K562 (cell line): ENCODE results near the gene CDKN2D. TPM values are rescaled to one million over a fixed set of nuclear protein-coding genes. Genes with fewer than 3 reads are reported as not detected.

ENCODE experiments used
- ARID2 ChIP-seq: fragments of 450-650 bp; IDR thresholded peaks from 2 replicates; pipeline ENCODE4 v1.6.1; 2017; ENCODE audit warnings: antibody characterized with exemption, mild to moderate bottlenecking
- CBX1 ChIP-seq: sonication (generic); IDR thresholded peaks from 2 replicates; pipeline ENCODE4 v1.6.1; 2016; ENCODE audit warnings: antibody characterized with exemption, low read depth, mild to moderate bottlenecking
- E2F1 ChIP-seq: sonication (generic); formaldehyde crosslinking; IDR thresholded peaks from 2 replicates; pipeline ENCODE4 v1.8.1; 2023; ENCODE audit warnings: mild to moderate bottlenecking, missing genetic modification reagents, moderate library complexity
- HDAC1 ChIP-seq, 2 experiments: fragments of 450-650 bp; IDR thresholded peaks; 2 replicates each; pipeline ENCODE4 v1.6.1; 2016 to 2017; ENCODE audit warnings: inconsistent platforms in 1 of 2, mild to moderate bottlenecking in 1 of 2, moderate library complexity in 1 of 2
- HLTF ChIP-seq: fragments of 450-650 bp; IDR thresholded peaks from 2 replicates; pipeline ENCODE4 v1.6.1; 2016
- ID3 ChIP-seq, 2 experiments: fragments of 250-450 bp in 1 of 2; fragments of 450-650 bp in 1 of 2; sonication (Bioruptor Pico) in 1 of 2; IDR thresholded peaks; 2 replicates each; pipeline versions ENCODE4 v1.6.1 to v1.8.0; 2016 to 2021; ENCODE audit warnings: mild to moderate bottlenecking in 2 of 2, moderate library complexity in 2 of 2, missing compliant biosample characterization in 1 of 2, missing genetic modification characterization in 1 of 2
- KHSRP ChIP-seq: fragments of 450-650 bp; IDR thresholded peaks from 2 replicates; pipeline ENCODE4 v1.6.1; 2017
- MAZ ChIP-seq, 2 experiments: fragments of 450-650 bp in 1 of 2; sonication (generic) in 1 of 2; formaldehyde crosslinking; IDR thresholded peaks in 1 of 2; conservative IDR thresholded peaks in 1 of 2; 2 replicates each; pipeline versions ENCODE4 v1.4.0 to v1.5.0; 2020; ENCODE audit warnings: mild to moderate bottlenecking in 1 of 2, missing genetic modification reagents in 1 of 2
- RFX7 ChIP-seq: fragments of 250-450 bp; sonication (Bioruptor Pico); IDR thresholded peaks from 2 replicates; pipeline ENCODE4 v1.5.1; 2021; ENCODE audit warnings: mild to moderate bottlenecking
- STAT6 ChIP-seq: sonication (generic); formaldehyde crosslinking; IDR thresholded peaks from 2 replicates; pipeline ENCODE4 v1.8.1; 2023; ENCODE audit warnings: mild to moderate bottlenecking, missing genetic modification reagents
- TOE1 ChIP-seq, 2 experiments: fragments of 450-650 bp in 1 of 2; sonication (generic) in 1 of 2; formaldehyde crosslinking in 1 of 2; IDR thresholded peaks; 2 replicates each; pipeline versions ENCODE4 v1.7.1 to v1.8.0; 2016 to 2022; ENCODE audit warnings: borderline replicate concordance in 2 of 2, mild to moderate bottlenecking in 2 of 2, antibody characterized with exemption in 1 of 2, inconsistent platforms in 1 of 2, low read depth in 1 of 2, missing genetic modification reagents in 1 of 2, moderate library complexity in 1 of 2
- ZNF184 ChIP-seq: sonication (generic); formaldehyde crosslinking; IDR thresholded peaks from 2 replicates; pipeline ENCODE4 v1.5.0; 2020; ENCODE audit warnings: missing genetic modification reagents
- ZNF431 ChIP-seq: sonication (generic); formaldehyde crosslinking; IDR thresholded peaks from 2 replicates; pipeline ENCODE4 v1.8.0; 2022; ENCODE audit warnings: mild to moderate bottlenecking, missing genetic modification reagents
- ZNF609 ChIP-seq: sonication (generic); formaldehyde crosslinking; IDR thresholded peaks from 2 replicates; pipeline ENCODE4 v1.8.1; 2023; ENCODE audit warnings: missing genetic modification reagents, mild to moderate bottlenecking, borderline replicate concordance
- ZNF76 ChIP-seq: fragments of 250-450 bp; sonication (Bioruptor Pico); IDR thresholded peaks from 2 replicates; pipeline ENCODE4 v1.4.0; 2020; ENCODE audit warnings: mild to moderate bottlenecking, moderate library complexity, borderline replicate concordance
- polyA plus RNA-seq, 8 experiments: library from polyadenylated mRNA; depleted of rRNA in 4 of 8; stranded (reverse) in 5 of 8; unstranded in 3 of 8; fragments of >200 nt; fragmentation: Nextera tagmentation in 2 of 8; fragmentation: Illumina TruSeq in 1 of 8; extraction: Ambion mirVana in 2 of 8; extraction: Trizol in 1 of 8; gene quantifications; 2 replicates each; pipeline versions ENCODE4 v1.2.1 to v1.2.3, GENCODE V29; 2011 to 2014; ENCODE audit warnings: inconsistent platforms in 1 of 8, missing spikeins in 1 of 8
- total RNA-seq, 7 experiments: library from RNA; depleted of rRNA in 6 of 7; stranded (reverse); fragments of >200 nt in 6 of 7; fragmentation: Illumina TruSeq in 2 of 7; extraction: Trizol in 2 of 7; gene quantifications; 2 replicates each; pipeline versions ENCODE4 v1.2.1 to v1.2.3, GENCODE V29; 2011 to 2021; ENCODE audit warnings: low replicate concordance in 1 of 7

The CDKN2D gene
- total and polyA plus RNA-seq, 9 of the 15 experiments (the other 6 are each of a cell fraction or from before 2014, with no cell fraction given), result 0.41 to 8.2 (median 3.7) TPM

- no peak for TF ChIP-seq ZNF609 (CRISPR knock-in tag)
- no peak for TF ChIP-seq STAT6
- TF ChIP-seq RFX7 (CRISPR knock-in tag), result no peak
- no peak for TF ChIP-seq E2F1
- TF ChIP-seq ZNF76 (CRISPR knock-in tag), result no peak
- no peak for TF ChIP-seq KHSRP
- no peak for TF ChIP-seq ZNF184 (CRISPR knock-in tag)
- TF ChIP-seq MAZ (CRISPR knock-in tag; conservative IDR thresholded peaks at IDR 0.05 in 1 of 2, IDR thresholded peaks at IDR 0.05 in 1 of 2), result peak in 1 of 2 experiments; percentile 66; a peak in 2 of 4 replicates
- peak; percentile 42; the same call in 1 of the 2 replicates for TF ChIP-seq HLTF
- no peak for TF ChIP-seq TOE1 (IDR thresholded peaks at IDR 0.05; ENCODE audit: borderline replicate concordance)
- TF ChIP-seq TOE1 (CRISPR knock-in tag; IDR thresholded peaks at IDR 0.05; ENCODE audit: borderline replicate concordance, low read depth), result 0 out of 2 replicates have a peak, but pooled peaks have one; percentile 63
- peak in 1 of 2 experiments; percentile 47; a peak in 1 of 4 replicates for TF ChIP-seq HDAC1 (IDR thresholded peaks at IDR 0.05)
- TF ChIP-seq ID3 (CRISPR knock-in tag; IDR thresholded peaks at IDR 0.05), result no peak
- peak; percentile 65; the same call in 1 of the 2 replicates for TF ChIP-seq ID3 (tag; IDR thresholded peaks at IDR 0.05)
- TF ChIP-seq ARID2, result no peak
- TF ChIP-seq CBX1, result peak; percentile 98
- TF ChIP-seq ZNF431 (CRISPR knock-in tag), result no peak
Measured at GRCh38 chr19:10617409-10618121, 48.8 kb upstream of the CDKN2D start (continued).
